Activated CD4-positive, alpha-beta T cell treated with anti-CD3 and anti-CD28 coated beads, Interleukin-2, amount 10 ng/mL, durations not matched to agents 7 days and 5 days (primary cell): ENCODE data around the gene CLDN25. TPM values are rescaled to one million over a fixed set of nuclear protein-coding genes. Genes with fewer than 3 reads are reported as not detected.
"Not testable (repeated sequence)": the region's sequence is repeated elsewhere in the genome, so short reads cannot be mapped to it uniquely, and the experiment has no call there.

Experiments used
- CTCF ChIA-PET: fragments of 350-600 bp; sonication (Branson Sonifier 250); formaldehyde crosslinking; loops from one replicate; lab custom pipeline; 2021; ENCODE audit warnings: antibody characterized with exemption; lab: Charles Lee
- POLR2A ChIA-PET: fragments of 350-600 bp; sonication (Branson Sonifier 250); formaldehyde crosslinking; loops from one replicate; lab custom pipeline; 2021; ENCODE audit warnings: antibody characterized with exemption; lab: Charles Lee
- DNase-seq: peaks from one replicate; pipeline ENCODE4 v3.0.0-alpha.2; 2020
- H3K27ac Mint-ChIP-seq: one replicate; pipeline ENCODE4 v1.8.0; 2021; ENCODE audit warnings: mild to moderate bottlenecking, moderate library complexity, mixed read lengths
- H3K27me3 Mint-ChIP-seq: one replicate; pipeline ENCODE4 v1.8.0; 2021; ENCODE audit warnings: mixed read lengths
- H3K36me3 Mint-ChIP-seq: one replicate; pipeline ENCODE4 v1.8.0; 2021; ENCODE audit warnings: low read depth, mixed read lengths
- H3K4me1 Mint-ChIP-seq: one replicate; pipeline ENCODE4 v1.8.0; 2021; ENCODE audit warnings: mixed read lengths
- H3K4me3 Mint-ChIP-seq: one replicate; pipeline ENCODE4 v1.8.0; 2021; ENCODE audit warnings: mild to moderate bottlenecking, moderate library complexity, mixed read lengths
- H3K9me3 Mint-ChIP-seq: one replicate; pipeline ENCODE4 v1.8.0; 2021; ENCODE audit warnings: mixed read lengths
- total RNA-seq, 2 experiments: library from RNA; stranded (reverse); gene quantifications; one replicate each; pipeline ENCODE4 v1.2.3, GENCODE V29; 2021

Gene CLDN25
- total RNA-seq, 2 experiments from 2014 or later = not detected

DNA sequence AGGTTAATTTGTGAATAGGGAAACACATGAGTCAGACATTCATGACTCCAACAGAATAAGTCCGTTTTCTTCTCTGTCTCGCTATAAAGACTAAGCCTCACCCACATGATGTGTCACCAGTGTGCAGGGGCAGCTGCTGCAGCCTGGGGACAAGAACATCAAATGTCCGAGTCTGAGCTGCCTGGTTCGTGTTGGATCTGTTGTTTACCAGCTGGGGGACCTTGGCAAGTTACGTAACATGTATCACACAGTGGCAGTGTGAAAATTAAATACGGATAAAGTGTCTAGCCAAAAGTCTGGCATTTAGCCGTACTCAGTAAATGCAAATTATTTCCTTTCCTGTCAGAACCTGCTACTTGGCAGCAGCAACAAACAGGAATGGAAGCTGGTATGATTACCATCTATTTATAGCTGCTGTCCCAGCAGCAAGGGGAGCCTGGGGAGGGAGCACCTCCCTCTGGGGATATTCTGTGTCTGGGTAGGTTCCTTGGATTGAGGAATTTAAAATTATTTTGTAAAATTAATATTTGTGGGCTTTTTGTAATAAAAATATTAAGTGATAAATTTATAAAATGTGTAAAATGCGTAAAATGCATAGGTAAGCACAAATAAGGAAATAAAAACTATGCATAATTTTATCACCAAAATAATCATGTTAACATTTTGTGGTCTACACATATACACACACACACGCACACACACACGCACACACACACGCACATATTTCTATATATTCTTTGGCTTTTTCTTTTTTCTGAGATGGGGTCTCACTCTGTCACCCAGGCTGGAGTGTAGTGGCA, 1.3 kb upstream of the CLDN25 start:
- ChIA-PET POLR2A (interaction anchor here (0.5 kb wide), 1 partner anchor 161 kb away, joined by 4 read pairs; no protein-coding TSS in a partner anchor), CTCF (no interaction called here)
- no peak overlapping the region for H3K4me3 Mint-ChIP-seq
- H3K4me1 Mint-ChIP-seq = peaks cover 17% of the 10 kb centered on the region
- H3K27ac Mint-ChIP-seq = no peak overlapping the region
- no peaks in the 10 kb centered on the region for H3K9me3 Mint-ChIP-seq
- no peak for DNase-seq
- H3K36me3 Mint-ChIP-seq = peaks cover 2% of the 10 kb centered on the region
- peaks cover 24% of the 10 kb centered on the region for H3K27me3 Mint-ChIP-seq

DNA sequence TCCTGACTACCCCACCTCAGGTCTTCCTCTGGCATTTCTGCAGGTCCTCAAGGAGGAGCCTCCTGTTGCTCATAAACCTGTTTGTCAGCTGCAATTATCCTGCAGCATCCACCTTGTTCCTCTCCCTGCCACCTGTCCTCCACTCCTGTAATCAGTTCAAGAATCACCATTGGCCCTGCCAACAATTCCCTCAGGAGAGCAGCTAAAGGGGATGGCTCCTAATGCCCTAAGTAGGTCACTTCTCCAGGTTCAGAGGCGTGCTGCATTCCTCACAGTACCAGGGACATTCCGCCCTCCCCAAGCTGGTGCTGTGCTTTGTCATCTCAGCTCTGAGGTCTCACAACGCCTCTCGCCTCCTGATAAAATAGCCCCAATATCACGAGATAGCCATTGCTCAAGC, 2.1 kb downstream of the CLDN25 start:
- Mint-ChIP-seq H3K9me3 (no peaks in the 10 kb centered on the region), H3K4me3 (no peak overlapping the region), H3K4me1 (no peaks in the 10 kb centered on the region), H3K27me3 (peaks cover 27% of the 10 kb centered on the region), H3K27ac (no peak overlapping the region), H3K36me3 (no peaks in the 10 kb centered on the region)
- ChIA-PET POLR2A (no interaction called here), CTCF (interaction anchor here (1.6 kb wide), 1 partner anchor 15 kb away, joined by 5 read pairs; no protein-coding TSS in a partner anchor)
- no peak for DNase-seq

DNA sequence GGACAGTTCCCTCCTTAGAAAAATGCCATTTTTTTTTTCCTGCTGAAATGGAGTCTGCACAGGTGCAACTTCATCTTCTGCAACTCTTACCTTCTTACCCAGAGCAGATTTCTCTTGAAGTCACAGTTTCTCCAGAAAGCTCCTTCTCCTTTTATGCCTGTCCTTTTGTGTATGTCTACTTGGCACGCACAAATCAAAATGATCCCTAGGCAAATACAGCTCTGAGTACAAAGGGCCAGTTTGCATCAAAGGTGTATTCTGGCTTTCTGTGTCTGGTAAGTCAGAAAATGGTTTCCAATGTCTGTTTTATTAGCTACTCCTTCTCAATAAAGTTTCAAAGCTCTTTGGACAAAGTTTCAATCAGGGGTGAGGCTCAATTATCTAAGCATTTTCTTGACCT, 2.5 kb downstream of the CLDN25 start:
- peaks cover 27% of the 10 kb centered on the region for H3K27me3 Mint-ChIP-seq
- no peak for DNase-seq
- POLR2A ChIA-PET = no interaction called here
- CTCF ChIA-PET = interaction anchor here (1.6 kb wide), 1 partner anchor 14 kb away, joined by 5 read pairs; no protein-coding TSS in a partner anchor
- H3K27ac Mint-ChIP-seq = no peak overlapping the region
- no peaks in the 10 kb centered on the region for H3K9me3 Mint-ChIP-seq
- H3K4me3 Mint-ChIP-seq = no peak overlapping the region
- no peaks in the 10 kb centered on the region for H3K36me3 Mint-ChIP-seq
- no peaks in the 10 kb centered on the region for H3K4me1 Mint-ChIP-seq

DNA sequence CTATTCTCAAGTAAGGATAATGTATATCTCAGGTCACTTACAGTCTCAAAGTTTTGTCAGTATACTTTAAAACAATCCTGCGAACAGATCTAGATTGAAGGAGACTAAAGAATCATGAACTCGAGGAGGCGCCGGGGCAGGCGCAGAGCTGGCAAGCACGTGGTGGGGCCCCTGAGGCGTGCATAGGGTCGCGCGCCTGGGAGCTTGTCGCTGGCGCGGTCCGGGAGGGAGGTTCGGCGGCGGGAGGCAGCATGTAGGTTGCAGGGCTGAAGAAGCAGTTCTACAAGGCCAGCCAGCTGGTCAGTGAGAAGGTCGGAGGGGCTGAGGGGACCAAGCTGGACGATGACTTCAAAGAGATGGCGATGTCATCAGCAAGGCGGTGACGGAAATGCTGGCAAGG, 9.4 kb downstream of the CLDN25 start:
- H3K9me3 Mint-ChIP-seq, POLR2A ChIA-PET, H3K27ac Mint-ChIP-seq, H3K4me1 Mint-ChIP-seq, H3K27me3 Mint-ChIP-seq, H3K4me3 Mint-ChIP-seq, H3K36me3 Mint-ChIP-seq, DNase-seq: not testable (repeated sequence)
- CTCF ChIA-PET = interaction anchor here (0.9 kb wide), 1 partner anchor 34 kb away, joined by 4 read pairs; no protein-coding TSS in a partner anchor

DNA sequence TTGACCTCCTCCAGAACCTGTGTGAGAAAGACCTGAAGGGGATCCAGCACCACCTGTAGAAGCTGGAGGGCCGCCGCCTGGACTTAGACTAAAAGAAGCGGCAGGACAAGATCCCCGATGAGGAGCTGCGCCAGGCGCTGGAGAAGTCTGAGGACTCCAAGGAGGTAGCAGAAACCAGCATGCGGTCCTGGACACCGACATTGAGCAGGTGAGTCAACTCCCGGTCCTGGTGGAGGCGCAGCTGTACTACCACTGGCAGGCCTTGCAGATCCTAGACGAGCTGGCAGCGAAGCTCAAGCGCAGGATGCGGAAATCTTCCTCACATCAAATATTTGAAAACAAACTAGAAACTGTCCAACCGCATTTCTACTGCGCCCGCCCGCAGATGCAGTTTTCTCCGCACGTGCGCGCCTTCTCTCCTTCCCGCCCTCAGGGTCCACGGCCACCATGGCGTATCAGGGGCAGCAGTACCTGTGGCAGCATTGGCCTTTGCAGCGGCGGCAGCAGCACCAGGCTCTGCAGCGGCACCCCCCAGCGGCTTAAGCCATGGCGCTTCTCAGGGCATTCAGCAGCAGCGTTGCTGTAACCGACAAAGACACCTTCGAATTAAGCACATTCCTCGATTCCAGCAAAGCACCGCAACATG, 10.2 kb downstream of the CLDN25 start:
- POLR2A ChIA-PET = no interaction called here
- H3K4me1 Mint-ChIP-seq = no peaks in the 10 kb centered on the region
- DNase-seq = no peak
- no peak overlapping the region for H3K4me3 Mint-ChIP-seq
- H3K27ac Mint-ChIP-seq = no peak overlapping the region
- H3K36me3 Mint-ChIP-seq = no peaks in the 10 kb centered on the region
- H3K27me3 Mint-ChIP-seq = no peaks in the 10 kb centered on the region
- CTCF ChIA-PET = no interaction called here
- no peaks in the 10 kb centered on the region for H3K9me3 Mint-ChIP-seq

DNA sequence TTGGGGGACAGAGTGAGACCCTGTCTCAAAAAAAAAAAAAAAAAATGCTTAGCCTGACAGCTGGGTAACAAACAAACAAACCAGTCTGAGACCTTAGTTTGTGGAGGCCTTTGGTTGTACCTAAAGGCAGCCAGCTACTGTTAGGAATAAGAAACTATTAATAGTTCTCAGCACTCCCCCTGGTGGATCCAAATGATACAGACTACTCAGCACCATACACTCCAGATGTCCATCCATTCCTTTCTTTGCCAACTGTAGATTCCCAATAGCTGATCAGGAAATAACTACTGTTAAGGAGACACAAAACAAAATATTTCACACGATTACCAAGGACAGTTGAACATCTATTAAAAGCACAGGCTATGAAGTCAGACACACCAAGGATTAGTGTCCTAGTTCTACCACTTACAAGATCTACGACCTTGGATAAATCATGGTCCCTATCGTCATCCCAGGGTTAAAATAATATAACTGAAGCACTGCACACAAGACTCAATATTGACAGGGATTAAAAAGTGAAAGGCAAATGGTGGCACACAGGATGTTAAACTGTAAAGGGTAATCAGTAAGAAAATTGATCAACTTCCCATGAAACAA, 17.2 kb downstream of the CLDN25 start:
- no peaks in the 10 kb centered on the region for H3K9me3 Mint-ChIP-seq
- H3K4me1 Mint-ChIP-seq = no peaks in the 10 kb centered on the region
- no peak overlapping the region for H3K4me3 Mint-ChIP-seq
- H3K27ac Mint-ChIP-seq = no peak overlapping the region
- peak; percentile 28 for DNase-seq
- H3K36me3 Mint-ChIP-seq = peaks cover 24% of the 10 kb centered on the region
- ChIA-PET POLR2A (interaction anchor here (0.6 kb wide), 2 partner anchors 10 to 465 kb away, joined by 3 to 4 read pairs; no protein-coding TSS in a partner anchor), CTCF (interaction anchor here (0.7 to 1.7 kb wide), 7 partner anchors 8 to 116 kb away, joined by 3 to 5 read pairs (median 3); partner anchors contain the start of gene ZW10)
- H3K27me3 Mint-ChIP-seq = no peaks in the 10 kb centered on the region

DNA sequence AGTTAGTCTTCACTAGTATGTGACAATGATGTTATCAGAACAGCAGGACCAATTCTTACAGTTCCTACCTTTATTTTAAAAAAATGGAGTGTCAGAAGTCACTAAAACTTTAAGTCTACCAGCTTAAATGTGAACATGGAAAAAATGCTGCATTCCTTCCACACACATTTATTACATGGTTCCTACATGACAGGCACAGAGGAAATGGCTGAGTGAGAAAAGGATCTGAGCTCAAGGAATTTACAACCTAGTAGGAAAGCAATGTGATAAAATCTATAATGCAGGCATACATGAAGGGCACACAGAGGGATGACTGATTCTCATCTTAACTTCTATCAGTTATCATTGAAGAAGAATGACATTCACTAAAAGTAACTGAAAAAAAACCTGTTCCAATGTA, 23.0 kb downstream of the CLDN25 start:
- no peak for DNase-seq
- Mint-ChIP-seq H3K4me1 (no peaks in the 10 kb centered on the region), H3K9me3 (no peaks in the 10 kb centered on the region), H3K27ac (no peak overlapping the region), H3K4me3 (no peak overlapping the region), H3K27me3 (no peaks in the 10 kb centered on the region), H3K36me3 (peaks cover 44% of the 10 kb centered on the region)
- ChIA-PET POLR2A (no interaction called here), CTCF (no interaction called here)

DNA sequence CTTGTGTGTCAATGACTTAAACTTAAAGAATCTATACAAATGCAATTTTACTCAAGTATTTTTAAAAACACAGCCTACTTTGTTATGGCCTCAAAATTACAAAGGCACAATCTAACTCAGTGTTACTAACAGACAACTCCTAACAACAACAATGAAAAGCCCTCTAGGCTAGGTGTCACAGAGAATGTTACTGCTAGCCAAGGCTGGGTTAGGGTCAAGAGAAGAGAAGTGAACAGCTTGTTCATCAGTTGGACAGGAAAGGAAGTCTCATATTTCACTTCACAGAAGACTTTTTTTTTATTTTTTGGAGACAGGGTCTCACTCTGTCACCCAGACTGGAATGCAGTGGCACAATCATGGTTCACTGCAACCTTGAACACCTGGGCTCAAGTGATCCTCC, 26.0 kb downstream of the CLDN25 start:
- DNase-seq = no peak
- CTCF ChIA-PET = interaction anchor here (1.6 kb wide), 1 partner anchor 9 kb away, joined by 3 read pairs; no protein-coding TSS in a partner anchor
- POLR2A ChIA-PET = no interaction called here

DNA sequence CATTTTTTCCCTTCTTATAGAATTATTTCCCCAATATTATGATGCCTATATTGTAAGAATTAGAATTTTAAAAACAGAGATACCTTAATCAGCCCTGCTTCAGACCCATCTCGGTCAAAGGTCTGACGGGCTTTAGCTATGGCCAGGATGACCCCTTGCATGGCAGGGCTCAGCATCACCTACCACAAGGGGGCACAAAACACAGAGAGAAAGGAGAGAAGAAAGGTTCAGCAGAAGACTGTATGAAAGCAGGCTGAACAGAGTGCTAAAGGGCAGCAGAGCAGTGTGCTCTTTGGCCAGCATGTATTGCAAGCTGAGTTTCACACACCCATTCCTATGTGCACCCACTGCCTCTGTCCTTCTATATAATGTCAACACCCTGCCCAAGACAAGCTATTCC, 26.8 kb downstream of the CLDN25 start:
- POLR2A ChIA-PET = interaction anchor here (0.6 kb wide), 1 partner anchor 10 kb away, joined by 4 read pairs; no protein-coding TSS in a partner anchor
- Mint-ChIP-seq H3K4me3 (no peak overlapping the region), H3K4me1 (no peaks in the 10 kb centered on the region), H3K36me3 (peaks cover 35% of the 10 kb centered on the region), H3K9me3 (no peaks in the 10 kb centered on the region), H3K27ac (no peak overlapping the region), H3K27me3 (no peaks in the 10 kb centered on the region)
- DNase-seq = peak; percentile 39
- CTCF ChIA-PET = interaction anchor here (1.6 kb wide), 1 partner anchor 10 kb away, joined by 3 read pairs; no protein-coding TSS in a partner anchor

More for the DNA sequence above, 26.0 kb downstream of the CLDN25 start:
- H3K9me3 Mint-ChIP-seq = no peaks in the 10 kb centered on the region
- H3K4me3 Mint-ChIP-seq = no peak overlapping the region
- peaks cover 42% of the 10 kb centered on the region for H3K36me3 Mint-ChIP-seq
- H3K4me1 Mint-ChIP-seq = no peaks in the 10 kb centered on the region
- no peaks in the 10 kb centered on the region for H3K27me3 Mint-ChIP-seq
- H3K27ac Mint-ChIP-seq = no peak overlapping the region

DNA sequence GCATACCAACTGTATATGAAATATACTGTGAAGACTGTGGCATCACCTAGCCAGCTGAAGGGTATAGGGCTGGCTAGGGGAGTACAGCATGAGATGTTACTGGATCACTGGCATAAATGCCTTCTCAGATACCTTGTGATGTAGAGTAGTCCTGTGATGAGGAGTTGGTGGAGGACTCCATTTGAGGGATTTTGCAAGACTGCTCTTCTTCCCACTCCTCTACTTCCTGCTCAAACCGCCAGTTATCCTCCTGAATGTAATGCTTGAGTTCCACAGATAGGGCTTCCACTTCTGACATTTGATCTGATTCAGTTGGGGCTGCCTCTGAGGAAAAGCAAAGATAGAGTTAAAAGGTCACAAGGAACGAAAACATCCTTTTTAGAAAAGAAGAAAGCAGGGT, 29.3 kb downstream of the CLDN25 start:
- ChIA-PET CTCF (no interaction called here), POLR2A (no interaction called here)
- no peaks in the 10 kb centered on the region for H3K9me3 Mint-ChIP-seq
- H3K36me3 Mint-ChIP-seq = peaks cover 30% of the 10 kb centered on the region
- H3K4me1 Mint-ChIP-seq = no peaks in the 10 kb centered on the region
- H3K4me3 Mint-ChIP-seq = no peak overlapping the region
- H3K27ac Mint-ChIP-seq = no peak overlapping the region
- H3K27me3 Mint-ChIP-seq = no peaks in the 10 kb centered on the region
- no peak for DNase-seq

DNA sequence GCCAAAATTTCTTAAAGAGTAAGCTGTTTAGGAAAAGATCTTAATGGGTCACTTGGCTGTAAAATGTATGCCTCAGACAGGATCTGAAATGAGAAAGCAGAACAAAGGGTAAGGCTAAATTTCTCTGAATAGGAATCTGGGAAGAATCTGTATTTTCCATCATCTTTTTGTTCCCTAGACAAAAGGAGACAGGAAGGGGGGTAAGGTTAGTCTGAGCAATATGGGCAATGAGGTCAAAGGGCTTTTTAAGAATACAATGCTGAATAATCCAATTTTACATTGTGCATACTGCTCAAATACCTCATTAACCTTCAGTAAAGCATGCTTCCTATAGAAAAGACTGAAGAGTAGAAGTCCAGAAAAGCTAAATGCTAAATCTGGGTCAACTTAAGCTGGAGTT, 34.6 kb downstream of the CLDN25 start:
- no peak for DNase-seq
- no peaks in the 10 kb centered on the region for H3K4me1 Mint-ChIP-seq
- H3K9me3 Mint-ChIP-seq = no peaks in the 10 kb centered on the region
- no peaks in the 10 kb centered on the region for H3K27me3 Mint-ChIP-seq
- ChIA-PET POLR2A (no interaction called here), CTCF (interaction anchor here (0.7 kb wide), 1 partner anchor 136 kb away, joined by 3 read pairs; no protein-coding TSS in a partner anchor)
- H3K36me3 Mint-ChIP-seq = peaks cover 23% of the 10 kb centered on the region
- peak overlapping the region; percentile 9 for H3K27ac Mint-ChIP-seq
- H3K4me3 Mint-ChIP-seq = no peak overlapping the region

DNA sequence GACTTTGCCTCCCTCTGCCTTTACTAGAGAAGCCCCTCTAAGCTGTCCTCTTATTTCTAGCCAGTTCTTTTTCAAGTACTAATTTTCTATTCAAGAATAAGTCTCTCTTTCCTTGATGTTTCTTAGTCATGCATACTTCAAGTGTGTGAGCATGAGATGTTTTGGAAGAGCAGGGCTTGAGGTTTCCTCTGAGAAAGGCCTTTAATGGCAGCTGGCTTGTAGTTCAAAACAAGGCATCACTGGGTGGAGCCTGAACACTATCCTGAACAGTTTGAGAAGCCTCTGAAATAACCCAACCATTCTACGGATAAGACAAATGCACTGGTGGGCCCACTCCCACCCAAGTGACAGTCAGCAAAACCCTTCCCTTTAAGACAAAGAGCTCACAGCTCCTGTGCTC, 37.6 kb downstream of the CLDN25 start:
- DNase-seq = no peak
- ChIA-PET POLR2A (no interaction called here), CTCF (interaction anchor here (0.7 to 1.5 kb wide), 3 partner anchors 22 to 52 kb away, joined by 3 read pairs; no protein-coding TSS in a partner anchor)
- H3K4me3 Mint-ChIP-seq = no peak overlapping the region
- H3K36me3 Mint-ChIP-seq = peaks cover 31% of the 10 kb centered on the region
- no peaks in the 10 kb centered on the region for H3K4me1 Mint-ChIP-seq
- no peak overlapping the region for H3K27ac Mint-ChIP-seq
- H3K27me3 Mint-ChIP-seq = no peaks in the 10 kb centered on the region
- H3K9me3 Mint-ChIP-seq = no peaks in the 10 kb centered on the region
